Stimulated activated naive CD4-positive, alpha-beta T cell treated with Interleukin-2 at 50 U/mL for 16 hours (primary cell): ENCODE results near the gene PKN1.

ENCODE experiments used
- DNase-seq: peaks from one replicate; lab custom pipeline; 2025; lab: John Stamatoyannopoulos, UW

The PKN1 gene

GRCh38 chr19:14467391-14467790 lies 34.3 kb downstream of the PKN1 start:
- DNase-seq: no peak

DNA sequence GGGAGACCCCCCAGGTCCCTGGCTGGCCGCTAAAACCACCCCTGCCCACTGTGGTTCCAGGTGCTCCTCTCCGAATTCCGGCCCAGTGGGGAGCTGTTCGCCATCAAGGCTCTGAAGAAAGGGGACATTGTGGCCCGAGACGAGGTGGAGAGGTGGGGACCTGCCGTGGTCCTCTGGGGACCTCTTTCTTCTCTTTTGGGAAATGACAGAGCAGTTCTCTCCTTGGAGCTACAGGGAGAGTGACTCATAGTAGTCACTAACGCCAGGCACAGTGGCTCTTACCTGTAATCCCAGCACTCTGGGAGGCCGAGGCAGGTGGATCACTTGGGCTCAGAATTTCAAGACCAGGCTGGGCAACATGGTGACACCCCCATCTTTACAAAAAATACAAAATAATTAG lies 34.7 kb downstream of the PKN1 start:
- no peak for DNase-seq

DNA sequence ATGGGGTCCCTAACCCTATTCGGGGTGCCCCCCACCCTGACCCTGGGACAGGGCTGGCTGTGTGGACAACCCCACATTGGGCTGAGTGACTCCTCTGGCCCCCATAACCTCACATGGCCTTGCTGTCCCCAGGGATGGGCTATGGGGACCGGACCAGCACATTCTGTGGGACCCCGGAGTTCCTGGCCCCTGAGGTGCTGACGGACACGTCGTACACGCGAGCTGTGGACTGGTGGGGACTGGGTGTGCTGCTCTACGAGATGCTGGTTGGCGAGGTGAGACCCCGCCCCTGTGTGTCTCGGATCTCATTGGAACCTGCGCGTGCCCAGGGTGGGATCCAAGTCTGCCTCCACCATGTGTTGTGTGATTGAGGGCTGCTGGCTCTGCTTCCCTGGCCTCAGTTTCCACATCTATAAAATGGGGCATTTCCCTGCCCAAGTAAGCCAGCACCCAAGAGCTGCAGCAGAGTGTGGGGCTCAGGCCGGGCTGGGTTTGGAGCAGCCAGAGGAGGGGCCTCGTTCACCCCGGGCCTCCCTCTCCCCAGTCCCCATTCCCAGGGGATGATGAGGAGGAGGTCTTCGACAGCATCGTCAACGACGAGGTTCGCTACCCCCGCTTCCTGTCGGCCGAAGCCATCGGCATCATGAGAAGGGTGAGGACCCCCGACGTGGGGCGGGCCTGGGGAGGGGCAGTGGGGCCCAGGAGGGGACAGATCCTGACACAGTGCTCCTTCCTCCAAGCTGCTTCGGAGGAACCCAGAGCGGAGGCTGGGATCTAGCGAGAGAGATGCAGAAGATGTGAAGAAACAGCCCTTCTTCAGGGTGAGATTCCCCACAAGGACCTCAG lies 37.1 kb downstream of the PKN1 start:
- DNase-seq: no peak

DNA sequence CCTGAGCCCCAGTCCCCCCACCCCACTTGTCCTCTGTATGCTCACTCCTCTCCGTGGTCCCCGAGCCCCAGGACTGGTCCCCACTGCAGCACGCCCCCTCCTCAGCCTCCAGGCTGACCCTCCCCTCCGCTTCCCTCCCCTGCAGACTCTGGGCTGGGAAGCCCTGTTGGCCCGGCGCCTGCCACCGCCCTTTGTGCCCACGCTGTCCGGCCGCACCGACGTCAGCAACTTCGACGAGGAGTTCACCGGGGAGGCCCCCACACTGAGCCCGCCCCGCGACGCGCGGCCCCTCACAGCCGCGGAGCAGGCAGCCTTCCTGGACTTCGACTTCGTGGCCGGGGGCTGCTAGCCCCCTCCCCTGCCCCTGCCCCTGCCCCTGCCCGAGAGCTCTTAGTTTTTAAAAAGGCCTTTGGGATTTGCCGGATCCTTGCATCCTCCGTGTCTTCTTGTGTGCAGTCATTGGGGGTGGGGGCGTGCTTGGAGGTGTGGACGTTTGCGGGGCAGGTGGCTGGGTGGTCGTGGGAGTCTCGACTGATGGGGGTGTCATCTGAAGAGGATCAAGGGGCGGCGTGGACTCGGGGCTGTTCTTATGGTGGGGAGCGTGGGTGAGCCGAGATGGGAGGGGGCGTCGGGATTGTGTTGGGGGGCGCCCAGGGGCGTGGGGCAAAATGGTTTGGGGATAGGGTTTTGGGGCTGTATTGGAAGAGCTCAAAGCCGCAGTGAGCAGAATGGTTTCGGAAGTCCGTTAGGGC lies 38.5 kb downstream of the PKN1 start:
- no peak for DNase-seq

- peak; percentile 80 for DNase-seq
Observed at GRCh38 chr19:14472202-14472938, 39.3 kb downstream of the PKN1 start.

DNA sequence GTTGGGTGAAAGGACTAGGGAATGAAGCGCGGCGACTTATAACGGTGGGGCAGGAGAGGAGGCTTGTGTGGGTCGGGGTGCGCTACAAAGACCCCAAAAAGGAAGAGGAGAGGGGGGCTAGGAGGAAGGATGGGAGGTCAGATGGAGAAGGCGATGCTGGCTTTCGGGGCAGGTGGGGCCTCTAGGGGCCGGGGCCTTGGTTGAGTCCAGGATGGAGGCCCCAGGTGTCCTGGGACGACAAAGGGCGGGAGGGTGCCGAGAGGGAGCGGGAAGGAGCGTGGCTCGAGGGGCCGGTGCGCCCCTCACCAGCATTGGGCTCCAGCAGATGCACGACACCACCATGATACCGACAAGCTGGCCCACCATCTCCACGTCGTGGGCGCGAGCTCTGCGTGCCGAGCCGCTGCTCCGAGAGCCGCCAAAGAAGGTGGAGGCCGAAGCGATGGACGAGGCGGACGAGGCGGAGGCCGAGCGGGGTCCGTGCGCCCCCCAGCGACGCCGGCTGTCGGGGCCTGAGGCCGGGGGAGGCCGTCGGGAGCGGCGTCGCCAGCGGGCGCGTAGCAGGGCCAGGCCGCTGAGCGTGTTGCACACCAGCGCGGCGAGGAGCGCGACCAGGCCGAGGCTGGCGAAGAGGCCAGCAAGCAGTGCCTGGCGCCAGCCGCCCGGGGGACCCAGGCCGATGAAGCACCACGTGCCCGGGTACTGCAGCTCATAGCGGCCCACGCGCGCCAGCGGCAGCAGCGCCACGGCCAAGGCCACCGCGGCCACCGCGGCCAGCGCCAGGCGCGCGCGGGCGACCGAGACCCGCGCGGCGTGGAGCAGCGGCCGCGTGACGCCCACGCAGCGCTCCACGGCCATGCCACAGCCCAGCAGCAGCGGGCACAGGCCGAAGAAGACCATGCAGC lies 40.2 kb downstream of the PKN1 start:
- no peak for DNase-seq

GRCh38 chr19:14473978-14474578 lies 41.0 kb downstream of the PKN1 start:
- DNase-seq: no peak

DNA sequence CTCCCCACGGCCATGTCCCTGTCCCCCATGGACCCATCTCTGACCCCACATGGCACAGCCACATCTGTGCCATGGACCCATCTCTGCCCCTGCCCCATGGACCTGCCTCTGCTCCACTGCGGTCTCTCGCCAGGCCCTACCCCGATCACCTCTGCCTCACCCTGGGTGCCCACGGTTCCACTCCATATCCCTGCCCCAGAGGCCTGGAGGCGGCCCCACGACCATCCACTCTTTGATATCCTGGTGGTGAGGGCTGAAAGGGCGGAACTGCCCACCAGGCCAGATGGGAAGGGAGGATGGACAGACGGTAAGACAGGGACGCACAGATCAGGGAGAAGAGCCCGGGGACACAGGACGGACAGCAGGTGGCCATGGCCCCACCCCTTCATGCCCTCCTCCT lies 41.7 kb downstream of the PKN1 start:
- no peak for DNase-seq

DNA sequence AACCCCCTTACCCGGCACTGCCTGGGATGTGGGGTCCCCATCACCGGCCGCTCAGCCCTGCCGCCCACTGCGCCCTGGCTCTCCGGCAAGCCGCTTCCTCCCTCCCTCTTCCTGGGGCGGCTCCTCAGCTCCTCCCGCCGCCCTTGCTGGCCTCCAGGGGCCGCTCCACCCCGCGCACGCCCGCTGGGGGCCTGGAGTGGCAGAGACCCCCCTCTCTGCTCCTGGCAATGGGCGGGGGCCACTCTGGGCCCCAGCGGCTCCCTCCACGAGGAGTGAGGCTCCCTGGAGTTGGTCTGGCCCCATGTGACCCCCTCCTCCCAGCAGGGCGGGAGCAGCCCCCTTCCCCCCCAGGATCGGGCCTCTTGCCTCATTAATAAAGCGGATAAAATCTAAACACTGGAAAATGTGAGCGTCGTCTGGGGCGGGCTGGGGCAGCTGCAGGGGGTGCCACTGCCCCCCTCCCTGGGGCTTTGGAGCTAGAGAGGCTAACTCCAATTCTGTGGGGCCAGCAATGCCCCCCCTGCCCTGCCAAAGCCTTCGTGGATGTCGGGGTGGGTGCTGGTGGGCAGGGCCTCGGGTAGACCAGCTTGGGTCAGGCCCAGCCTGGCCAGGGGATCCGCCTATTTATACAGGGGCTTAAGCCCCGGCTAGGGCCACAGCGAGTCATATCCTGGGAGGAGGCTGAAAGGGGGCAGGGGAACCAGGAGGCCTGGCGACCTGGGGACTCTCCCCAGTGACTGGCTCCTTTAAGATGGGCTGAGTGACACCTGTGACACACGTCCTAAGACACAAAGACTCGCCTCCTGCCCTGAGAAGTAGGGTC lies 42.4 kb downstream of the PKN1 start, which contains the start of gene PTGER1:
Gene PTGER1, minus strand, starts transcription at position 104 of the 823 bp plus-strand sequence. CDS start 1,034 bp downstream, outside the sequence.
- no peak for DNase-seq

- no peak for DNase-seq
Observed at GRCh38 chr19:14476327-14476672, 43.2 kb downstream of the PKN1 start.

DNA sequence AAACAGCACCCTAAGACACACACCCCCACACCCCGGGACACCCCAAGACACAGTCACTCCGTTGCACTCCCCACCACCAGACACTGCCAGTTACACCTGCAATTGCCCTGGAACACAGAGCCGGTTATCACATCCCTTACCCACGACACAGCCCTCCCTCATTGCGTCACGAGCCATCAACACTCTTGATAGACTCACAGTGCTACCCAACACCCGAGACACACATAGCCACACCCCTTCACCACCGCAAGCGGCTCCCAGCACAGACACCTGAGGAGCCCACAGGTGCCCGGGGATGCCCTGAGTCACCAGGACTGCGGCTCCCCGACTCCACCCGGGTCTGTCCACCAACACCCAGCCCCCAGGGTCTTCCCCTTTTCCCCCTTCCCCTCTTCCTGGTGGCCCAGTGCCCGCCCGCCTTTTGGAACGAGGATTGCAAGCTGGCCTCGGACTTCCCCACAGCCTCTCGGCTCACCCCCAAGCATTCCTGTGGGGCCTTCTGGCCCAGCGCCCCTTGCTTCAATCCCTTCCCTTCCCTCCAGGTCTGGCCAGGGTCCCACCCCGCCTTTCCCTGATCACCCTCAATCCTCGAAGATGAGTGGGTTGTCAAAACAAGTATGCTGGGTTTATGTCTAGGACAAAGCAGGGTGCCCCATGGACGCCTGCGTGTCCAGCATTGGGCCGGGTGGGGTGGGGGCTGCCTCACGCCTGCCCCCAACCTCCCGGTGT lies 43.7 kb downstream of the PKN1 start:
- DNase-seq: peak; percentile 15

DNA sequence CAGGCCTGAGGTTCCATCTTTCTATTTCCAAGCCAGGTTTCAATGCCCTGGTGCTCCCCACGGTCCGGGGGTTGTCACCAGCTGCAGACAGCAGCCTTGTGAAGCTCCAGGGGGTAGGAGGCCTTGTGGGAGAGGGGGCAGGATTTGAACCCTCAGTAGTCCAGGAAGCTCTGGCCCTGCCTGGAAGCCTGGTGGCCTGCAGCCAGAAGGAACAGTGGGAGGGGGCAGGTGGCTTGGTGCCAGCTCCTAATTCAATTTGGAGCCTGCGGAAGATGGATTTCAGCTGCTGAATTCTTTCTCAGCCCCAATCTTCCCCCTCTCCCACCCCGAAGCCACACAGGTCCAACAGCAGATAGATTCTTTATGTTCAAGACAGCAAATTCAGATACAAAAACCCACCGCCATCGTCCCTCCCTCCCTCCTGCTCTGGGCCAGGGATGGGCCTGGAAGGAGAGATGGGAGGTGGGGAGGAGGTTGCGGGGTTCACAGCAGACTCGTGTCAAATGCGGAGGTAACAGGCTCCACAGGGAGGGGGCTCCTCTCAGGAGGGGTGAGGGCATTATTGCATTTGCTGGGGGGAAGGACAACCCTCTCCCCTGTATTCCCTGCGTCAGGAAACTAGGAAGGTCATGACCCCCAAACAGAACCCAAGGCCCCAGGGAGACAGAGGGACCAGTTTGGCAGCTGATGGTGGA lies 44.5 kb downstream of the PKN1 start:
- DNase-seq: no peak

DNA sequence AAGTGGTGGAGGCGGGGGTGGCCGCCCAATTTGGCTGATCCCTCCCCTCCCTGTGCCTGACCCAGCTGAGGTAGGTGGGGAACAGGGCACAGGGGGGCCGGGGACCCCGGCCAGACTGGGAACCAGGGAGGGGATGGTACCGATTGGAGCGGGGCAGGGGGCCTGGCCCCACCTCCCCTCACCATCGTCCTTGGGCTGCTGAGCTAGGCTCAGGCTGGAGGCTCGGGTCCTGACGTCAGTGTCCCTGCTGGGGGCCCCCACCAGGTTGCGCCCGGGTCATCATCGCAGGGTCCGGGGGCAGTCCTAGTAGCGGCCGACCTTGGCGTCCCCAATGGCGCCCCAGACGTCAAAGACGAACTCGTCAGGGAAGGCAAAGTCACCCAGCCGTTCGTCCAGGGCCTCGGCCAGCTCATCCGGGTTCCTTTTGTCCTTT lies 45.0 kb downstream of the PKN1 start:
- DNase-seq: no peak

GRCh38 chr19:14479309-14479974 lies 46.3 kb downstream of the PKN1 start:
- no peak for DNase-seq

DNA sequence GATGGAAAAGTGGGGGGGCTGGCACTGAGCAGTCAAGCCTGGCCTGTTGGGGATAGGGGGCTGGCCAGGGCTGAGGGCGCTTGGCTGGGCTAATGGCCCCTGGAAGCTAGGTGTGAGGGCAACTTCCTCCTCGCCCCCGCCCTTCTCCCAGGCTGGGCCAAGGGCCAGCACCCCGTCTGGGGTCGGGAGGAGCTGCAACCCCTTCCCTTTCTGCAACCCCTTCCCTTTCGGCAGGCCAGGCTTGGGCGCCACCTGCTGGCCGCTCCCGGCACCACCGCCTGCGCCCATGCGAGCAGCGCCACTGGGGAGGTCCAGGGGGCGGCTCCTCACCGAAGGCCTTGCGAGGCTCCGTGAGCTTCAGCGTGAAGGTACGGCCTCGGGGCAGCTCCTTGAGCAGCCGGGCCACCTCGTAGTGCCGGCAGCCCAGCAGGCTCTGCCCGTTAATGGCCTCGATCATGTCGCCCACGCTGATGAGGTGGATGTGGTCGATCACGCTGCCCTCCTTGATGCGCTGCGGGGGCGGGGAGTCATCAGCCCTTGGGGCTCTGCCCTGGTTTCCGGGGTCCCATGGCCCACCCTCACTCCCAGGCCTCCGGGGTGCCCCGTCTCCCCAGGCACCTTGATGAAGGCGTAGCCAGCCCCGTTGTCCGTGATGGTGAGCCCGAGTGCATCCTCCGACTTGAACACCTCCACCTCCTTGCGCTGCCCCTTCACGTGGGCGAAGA lies 47.0 kb downstream of the PKN1 start:
- peak; percentile 58 for DNase-seq

- no peak for DNase-seq
Observed at GRCh38 chr19:14480700-14481079, 47.6 kb downstream of the PKN1 start.

DNA sequence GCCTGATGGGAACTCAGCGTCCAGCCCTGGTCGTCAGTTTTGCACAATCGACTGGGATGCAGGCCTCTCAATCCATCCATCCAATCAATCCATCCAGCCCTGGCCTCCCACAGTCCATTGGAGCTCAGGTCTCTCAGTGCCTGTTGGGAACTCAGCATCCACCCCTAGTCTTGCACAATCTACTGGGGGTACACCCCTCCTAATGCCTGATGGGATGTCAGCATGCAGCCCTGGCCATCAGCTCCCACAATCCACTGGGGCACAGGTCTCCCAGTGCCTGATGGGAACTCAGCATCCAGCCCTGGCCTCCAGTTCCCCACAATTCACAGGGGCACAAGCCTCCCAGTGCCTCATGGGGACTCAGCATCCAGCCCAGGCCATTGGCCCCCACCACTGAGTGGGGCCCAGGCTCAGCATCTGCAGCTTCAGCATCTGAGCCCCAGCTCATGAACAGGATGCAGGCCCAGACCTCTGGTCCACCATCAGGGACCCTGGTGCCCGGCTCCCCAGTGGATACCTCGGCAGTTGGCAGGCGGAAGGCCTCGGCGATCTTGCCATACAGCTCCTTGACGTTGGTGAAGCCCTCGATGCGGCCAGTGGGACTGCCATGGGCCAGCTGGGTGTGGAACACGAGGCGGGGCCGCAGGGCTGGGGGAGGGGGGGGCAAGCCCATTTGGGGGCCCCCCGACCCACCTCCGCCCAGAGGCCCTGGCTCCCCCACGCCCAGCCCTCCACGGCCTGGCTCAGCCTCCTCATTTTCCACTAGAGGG lies 49.3 kb downstream of the PKN1 start:
- no peak for DNase-seq
